CD4-positive, alpha-beta T cell treated with Interleukin-17A for 1 hour (primary cell): ENCODE data around the gene PRPH2.
"Not testable (repeated sequence)": the region's sequence is repeated elsewhere in the genome, so short reads cannot be mapped to it uniquely, and the experiment has no call there.

Source experiments
- DNase-seq: peaks from one replicate; pipeline ENCODE4 v3.0.0-alpha.2; 2020

PRPH2 gene

GRCh38 chr6:42740725-42741124, 18.3 kb upstream of the PRPH2 start:
- DNase-seq: no peak

GRCh38 chr6:42735976-42736375, 13.6 kb upstream of the PRPH2 start:
- DNase-seq: no peak

DNA sequence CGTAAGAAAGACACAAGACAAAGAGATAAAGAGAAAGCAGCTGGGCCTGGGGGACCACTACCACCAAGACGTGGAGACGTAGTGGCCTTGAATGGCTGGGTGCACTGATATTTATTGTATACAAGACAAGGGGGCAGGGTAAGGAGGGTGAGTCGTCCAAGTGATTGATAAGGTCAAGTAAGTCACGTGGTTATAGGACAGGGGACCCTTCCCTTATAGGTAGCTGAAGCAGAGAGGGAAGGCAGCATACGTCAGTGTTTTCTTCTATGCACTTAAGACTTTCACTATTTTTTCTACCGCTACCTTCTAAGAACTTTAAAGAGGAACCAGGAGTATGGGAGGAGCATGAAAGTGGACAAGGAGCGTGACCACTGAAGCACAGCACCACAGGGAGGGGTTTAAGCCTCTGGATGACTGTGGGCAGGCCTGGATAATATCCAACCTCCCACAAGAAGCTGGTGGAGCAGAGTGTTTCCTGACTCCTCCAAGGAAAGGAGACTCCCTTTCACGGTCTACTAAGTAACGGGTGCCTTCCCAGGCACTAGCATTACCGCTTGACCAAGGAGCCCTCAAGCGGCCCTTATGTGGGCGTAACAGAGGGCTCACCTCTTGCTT, 11.6 kb upstream of the PRPH2 start:
- not testable (repeated sequence) for DNase-seq

DNA sequence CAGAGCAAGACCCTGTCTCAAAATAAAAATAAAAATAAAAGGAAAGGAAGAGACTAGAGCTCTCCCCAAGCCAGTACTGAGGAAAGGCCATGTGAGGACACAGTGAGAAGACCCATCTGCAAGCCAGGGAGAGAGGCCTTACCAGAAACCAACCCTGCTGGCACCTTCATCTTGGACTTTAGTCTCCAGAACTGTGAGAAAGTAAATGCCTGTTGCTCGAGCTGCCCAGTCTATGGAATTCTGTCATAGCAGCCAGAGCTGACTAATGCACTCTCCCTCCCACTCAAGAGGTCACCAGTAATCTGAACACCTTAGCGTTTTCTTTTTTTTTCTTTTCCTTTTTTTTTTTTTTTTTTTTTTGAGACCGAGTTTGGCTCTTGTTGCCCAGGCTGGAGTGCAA, 7.3 kb upstream of the PRPH2 start:
- no peak for DNase-seq

- DNase-seq: no peak
Measured at GRCh38 chr6:42727627-42728026, 5.2 kb upstream of the PRPH2 start.

DNA sequence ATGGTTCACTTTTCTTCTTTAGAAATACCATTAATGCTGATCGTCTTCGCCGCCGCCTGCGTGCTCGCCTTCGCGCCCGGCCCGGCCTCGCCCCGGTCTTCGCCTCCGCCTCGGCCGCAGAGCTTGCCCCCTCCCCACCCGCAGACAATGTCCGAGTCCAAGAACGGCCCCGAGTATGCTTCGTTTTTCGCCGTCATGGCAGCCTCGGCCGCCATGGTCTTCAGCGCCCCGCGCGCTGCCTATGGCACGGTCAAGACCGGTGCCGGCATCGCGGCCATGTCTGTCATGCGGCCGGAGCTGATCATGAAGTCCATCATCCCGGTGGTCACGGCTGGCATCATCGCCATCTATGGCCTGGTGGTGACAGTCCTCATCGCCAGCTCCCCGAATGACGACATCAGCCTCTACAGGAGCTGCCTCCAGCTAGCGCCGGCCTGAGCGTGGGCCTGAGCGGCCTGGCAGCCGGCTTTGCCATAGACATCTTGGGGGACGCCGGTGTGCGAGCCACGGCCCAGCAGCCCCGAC, 4.8 kb upstream of the PRPH2 start:
- peak; percentile 10 for DNase-seq

DNA sequence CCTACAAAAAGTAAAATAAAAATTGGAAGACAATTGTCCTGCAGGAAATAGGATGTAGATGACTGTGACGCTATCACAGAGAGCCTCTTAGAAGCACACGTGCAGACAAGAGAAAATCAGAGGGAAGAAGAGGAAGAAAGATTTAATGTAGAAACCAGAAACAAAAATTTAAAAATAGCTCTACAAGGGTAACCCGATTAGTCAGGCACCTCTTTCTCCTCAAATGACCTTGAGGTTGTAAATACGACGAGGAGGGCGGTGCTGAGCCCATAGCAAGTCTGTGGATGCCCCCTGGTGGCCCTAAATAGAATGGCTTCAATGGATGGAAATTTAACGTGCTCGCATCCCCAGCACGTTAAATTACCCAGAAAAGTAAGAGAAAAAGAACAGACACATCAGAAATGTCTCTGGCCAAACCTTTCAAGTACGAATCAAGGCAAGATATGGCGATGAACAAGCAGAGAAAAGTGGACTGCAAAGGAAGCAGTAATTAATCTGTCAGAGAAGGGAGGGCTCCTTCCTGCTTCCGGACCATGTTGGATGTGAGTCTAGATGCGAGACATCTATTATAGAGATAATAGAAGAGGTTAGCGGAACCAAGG, 4.2 kb upstream of the PRPH2 start:
- peak; percentile 89 for DNase-seq

DNA sequence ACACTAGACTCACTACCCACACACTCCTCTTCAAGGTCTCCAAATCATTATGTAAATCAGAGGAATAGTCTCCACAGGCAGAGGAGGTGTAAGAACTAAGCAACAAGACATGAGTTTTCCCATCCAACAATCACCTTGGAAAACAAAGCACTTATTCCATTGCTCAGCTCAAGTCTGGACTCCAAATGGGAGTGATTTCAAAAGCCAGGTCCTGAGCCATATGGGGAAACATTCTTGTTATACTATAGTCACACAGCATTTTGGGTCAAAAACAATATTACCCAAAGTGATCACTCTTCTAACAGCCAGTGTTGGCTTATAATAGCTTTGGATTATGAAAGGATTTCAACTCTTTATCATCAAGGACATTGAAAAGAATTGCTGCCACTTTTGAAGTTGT, 3.6 kb upstream of the PRPH2 start:
- peak; percentile 3 for DNase-seq

- DNase-seq: no peak
Measured at GRCh38 chr6:42724825-42725224, 2.4 kb upstream of the PRPH2 start.

DNA sequence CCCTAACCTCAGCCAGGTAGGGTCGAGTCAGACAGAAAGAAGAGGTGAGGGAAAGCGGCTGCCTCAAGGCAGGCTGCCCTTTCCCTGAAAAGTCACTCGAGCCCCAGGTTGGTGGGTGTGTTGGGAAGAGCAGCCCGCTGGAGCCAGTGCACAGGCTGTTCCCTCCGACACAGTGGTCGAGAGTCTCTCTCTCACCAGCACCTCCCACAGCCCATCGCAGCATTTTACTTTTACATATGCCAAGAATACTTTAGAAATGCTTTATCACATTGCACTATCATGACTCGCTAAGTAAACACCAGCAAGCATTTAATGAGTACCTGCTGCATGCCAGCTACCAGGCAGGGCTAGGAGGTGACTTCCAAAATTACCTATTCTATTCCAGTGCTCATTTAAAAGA, 1.7 kb downstream of the PRPH2 start:
- DNase-seq: no peak

DNA sequence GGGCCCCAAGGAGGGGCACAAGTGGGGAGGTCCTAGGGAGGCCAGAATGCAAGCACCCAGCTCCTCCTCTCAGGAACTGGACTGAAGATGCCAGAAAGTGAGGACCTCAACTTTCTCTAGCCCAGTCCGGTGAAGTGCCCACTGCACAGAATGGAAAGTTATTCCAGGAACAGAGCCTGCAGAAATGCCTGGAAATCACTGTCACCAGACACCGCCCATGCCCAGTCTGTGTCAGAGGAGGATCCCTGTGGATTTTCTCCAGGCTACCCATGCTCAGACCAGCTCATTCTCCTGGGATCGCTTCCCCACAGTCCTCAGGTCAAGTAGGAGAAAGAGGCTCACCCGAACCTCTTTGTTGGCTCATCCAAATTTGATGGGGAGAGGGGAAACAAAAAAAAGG, 6.5 kb downstream of the PRPH2 start:
- no peak for DNase-seq

- no peak for DNase-seq
Measured at GRCh38 chr6:42714098-42714761, 8.2 kb downstream of the PRPH2 start.

DNA sequence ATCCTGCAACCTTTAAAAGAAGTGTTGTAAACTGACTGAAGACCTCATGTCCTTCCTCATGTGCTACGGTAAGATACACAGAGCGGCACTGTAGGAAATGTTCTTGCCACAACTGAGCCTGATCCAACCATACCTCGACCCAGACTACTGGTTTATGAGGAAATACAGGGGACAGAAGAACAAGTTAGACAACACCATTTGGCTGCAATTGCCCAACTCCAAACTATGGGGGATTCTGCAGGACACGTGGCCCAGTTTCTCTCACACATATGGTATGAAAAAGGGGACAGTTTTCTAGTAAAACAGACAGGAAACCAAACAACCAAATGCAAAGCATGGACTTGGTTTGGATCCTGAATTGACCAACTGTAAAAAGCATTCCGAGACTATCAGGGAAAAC, 10.5 kb downstream of the PRPH2 start:
- DNase-seq: no peak

DNA sequence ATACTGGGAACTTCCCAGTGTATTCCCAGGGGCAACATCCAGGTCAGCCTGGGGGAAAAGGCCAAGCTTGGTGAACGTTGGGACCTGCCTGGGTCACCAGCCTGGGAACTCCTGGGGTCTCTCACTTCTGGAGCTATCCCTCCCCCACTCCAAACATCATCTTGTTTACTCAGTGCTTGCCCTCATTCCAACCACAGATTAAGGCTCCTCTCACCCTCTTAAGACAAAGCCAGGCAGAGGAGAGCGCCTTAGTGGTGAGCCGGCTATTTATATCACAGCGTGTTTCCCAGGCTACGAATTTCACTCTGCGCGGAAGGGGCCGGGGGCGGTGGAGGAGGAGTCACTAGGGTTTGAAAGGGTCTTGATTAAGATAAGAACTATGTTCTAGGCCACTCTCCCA, 12.1 kb downstream of the PRPH2 start:
- DNase-seq: no peak

DNA sequence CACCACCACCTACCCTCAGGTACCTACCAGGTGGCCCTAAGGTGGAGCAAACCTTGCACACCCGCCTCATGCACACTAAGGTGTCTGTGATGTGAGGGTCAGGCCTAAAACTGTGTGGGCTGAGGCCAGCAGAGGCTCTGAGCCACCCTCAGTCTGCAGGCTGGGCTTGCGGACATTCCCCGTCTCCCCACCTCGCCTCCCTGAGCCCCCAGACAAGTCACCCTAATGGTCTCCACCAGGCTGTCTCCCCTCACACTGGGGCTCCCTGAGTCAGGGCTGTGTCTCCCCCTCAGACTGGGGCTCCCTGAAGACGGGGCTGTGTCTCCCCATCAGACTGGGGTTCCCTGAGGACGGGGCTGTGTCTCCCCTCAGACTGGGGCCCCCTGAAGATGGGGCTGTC, 12.5 kb downstream of the PRPH2 start:
- DNase-seq: no peak

DNA sequence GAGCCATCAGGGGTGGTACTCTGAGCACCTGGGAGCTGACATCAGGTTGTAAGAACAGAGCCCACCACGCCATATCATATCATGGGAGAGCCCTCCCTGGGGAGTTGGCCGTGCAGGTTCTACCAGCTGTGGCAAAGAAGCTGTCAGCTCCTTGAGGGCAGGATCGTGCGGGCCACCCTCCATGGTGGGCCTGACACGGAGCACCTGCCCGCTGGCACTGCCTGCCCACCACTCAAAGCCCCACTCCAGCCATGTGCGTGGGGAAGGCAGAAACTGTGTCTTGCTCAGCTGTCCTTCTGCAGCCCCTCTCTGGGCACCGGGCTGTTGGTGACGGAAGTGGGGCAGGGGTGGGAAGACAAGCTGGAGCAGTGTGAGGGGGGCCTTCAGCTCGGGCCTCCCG, 14.3 kb downstream of the PRPH2 start:
- DNase-seq: no peak

DNA sequence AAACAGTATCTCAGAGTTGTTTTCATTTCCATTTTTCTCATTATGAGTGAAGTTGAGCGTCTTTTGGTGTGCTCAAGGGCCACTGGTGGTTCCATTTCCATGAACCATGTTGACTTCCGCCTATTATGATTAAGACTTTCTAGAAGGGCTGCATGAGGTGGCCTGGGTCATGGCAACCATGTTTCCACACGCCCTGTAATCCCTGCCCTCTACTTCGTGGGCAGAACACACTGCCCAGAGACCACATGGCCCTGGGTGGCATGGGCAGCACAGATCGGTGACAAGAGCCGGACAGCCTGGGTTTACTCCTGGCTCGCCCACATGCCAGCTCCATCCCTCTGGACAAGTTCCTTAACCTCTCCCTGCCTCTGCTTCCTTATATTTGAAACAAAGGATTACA, 14.8 kb downstream of the PRPH2 start:
- no peak for DNase-seq

DNA sequence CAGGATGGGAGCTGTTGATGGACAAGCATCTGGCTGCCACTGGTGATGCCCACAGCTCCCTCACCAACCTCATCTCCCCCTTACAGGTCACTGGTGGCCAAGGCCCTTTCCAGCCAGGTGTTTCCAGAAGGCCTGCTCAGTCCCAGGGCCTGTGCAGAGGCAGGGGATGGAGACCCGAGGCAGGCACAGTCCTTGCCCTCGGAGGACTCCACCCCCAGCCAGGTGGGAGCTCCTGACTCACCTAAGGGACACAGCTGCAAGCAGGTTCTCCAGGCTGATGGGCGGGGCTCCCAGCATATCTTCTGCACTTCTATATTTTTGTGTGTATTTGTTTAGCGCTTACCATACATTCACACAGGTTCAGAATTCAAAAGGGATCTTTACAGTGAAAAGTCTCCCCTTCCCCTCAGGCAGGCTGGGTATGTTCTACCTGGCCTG, 17.4 kb downstream of the PRPH2 start:
- DNase-seq: no peak

DNA sequence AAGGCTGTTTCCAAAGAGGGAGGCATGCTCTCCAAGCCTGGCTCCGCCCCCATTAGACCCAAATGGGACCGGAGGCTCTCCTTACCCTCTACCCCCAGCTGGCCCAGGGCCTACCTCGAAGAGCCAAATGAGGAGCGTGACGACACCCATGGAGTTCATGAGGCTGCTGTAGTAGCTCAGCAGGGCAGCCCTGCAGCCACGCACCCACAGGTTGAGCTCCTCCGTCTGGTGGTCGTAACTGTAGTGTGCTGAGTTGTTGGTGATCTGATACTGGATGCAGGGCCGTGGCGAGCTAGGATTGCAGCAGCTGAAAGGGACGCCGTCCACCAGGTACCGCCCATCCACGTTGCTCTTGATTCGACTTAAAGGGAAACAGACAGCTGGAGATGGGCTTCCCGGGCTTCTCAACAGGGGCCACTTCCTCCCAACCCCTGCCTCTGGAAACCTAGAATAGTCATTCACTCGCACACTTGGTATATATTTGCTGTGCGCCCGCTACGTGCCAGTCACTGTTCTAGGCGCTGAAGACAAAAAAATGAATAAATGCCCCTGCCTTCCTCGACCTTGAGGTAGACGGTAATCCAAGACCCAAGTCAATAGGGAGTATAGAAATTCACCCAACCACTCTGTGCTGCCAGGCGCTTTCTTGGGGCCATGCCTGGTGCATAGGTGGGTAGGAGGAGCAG, 18.0 kb downstream of the PRPH2 start:
- no peak for DNase-seq

- DNase-seq: not testable (repeated sequence)
Measured at GRCh38 chr6:42702786-42703185, 19.6 kb downstream of the PRPH2 start.

DNA sequence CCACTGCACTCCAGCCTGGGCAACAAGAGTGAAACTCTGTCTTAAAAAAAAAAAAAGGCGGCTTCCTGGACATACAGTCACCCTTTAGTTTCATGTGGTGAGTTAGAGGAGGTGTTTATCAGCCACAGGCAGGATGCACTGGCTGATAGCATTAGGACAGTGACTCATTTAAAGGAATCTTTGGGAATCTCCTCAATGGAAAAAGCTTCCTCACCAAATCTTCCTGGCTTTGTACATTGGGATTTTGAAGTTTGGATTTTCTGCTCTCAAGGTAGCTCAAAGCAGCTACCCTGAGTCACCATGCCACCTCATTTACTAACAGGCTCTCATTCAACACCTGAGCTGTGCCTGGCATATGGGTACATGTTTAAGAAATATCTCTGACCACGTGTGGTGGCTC, 20.2 kb downstream of the PRPH2 start:
- no peak for DNase-seq

DNA sequence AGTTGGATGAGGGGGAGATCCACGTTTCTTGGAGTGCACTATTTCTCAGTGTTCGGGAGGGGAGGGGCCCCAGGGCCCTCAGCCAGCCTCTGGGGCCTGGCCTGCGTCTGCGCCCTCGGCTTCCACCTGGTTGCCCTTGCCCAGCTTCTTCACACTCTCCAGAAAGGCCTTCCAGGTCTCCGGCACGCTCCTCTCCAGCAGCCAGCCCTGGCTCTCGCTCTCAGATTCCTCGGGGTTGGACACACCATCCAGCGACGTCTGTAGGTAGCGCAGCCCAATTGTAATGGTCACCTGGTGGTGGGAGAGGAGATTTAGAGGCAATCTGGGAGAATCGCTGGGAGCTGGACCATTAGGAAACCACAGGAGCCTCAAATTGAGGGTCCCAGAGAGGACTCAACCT, 24.2 kb downstream of the PRPH2 start:
- no peak for DNase-seq

DNA sequence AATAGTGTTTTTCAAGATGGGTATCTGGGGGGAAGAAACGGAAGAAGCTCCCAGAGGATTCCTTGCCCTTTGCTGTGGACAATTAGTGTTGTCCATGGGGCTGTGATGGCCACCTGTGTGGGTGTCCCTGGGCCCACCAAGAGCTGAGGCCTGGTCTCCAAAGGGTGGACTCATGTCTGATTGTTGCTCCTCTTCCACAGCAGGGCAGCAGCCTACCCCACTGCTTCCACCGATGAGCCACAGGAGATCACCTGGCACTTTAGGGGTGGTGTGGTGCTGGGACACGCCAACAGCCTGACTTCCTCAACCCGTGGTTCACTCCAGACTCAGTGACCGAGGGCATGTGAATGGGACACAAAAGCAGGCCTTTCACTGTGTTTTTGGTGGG, 25.1 kb downstream of the PRPH2 start:
- DNase-seq: no peak
